Cardiac fibroblast (primary cell): Measurements from ENCODE around the gene ALG14.

Experiments
- DNase-seq, 2 donors: peaks; one replicate each; pipeline versions ENCODE4 v3.0.0 to v3.0.0-alpha.2; 2010; ENCODE audit warnings: low read depth in 2 of 2
- H3K4me3 ChIP-seq, 2 donors: replicated peaks in 1 of 2; 1 replicate in 1 of 2; 2 replicates in 1 of 2; pipeline ENCODE4 v1.5.1; 2011; ENCODE audit warnings: low read depth in 2 of 2, low read length in 2 of 2, mild to moderate bottlenecking in 2 of 2, moderate library complexity in 1 of 2
- CTCF ChIP-seq: IDR thresholded peaks from one replicate; pipeline ENCODE4 v1.5.1; 2011; ENCODE audit warnings: low read depth, mild to moderate bottlenecking, low read length, inconsistent platforms

Gene ALG14

DNA sequence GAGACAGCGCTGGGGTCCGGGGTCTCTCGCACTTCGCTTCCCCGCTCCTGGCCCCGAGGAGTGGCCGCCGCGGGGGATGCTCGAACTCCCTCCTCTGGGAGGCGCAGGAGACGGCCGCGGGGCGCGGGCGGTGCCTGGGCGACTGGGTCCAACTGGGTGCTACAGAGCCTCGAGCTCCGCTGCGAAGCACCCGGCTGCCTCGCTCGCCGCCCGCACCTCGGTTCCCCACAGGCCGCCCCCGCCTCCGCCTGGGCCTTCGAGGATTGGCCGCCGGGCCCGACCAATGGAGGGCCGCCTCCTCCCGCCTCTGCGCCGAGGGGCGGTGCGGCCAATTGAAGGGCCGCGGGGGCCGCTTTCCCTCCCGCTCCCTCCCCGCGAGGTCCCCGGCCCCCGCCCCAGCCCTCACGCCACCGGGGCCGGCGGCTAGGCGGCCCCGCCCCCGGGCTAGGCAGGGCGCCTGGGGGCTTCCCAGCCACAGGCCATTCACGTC is 145.8 kb downstream of the ALG14 start, which contains the start of gene CNN3:
CNN3 (minus strand) TSS at position 196 of the 490 bp plus-strand sequence. CDS start 216 bp downstream, outside the sequence.
- no peak for TF ChIP-seq CTCF
- peak; percentile 91 to 97 for DNase-seq
- peak within 1 kb of the TSS; percentile 85 to 87 for H3K4me3 ChIP-seq

DNA sequence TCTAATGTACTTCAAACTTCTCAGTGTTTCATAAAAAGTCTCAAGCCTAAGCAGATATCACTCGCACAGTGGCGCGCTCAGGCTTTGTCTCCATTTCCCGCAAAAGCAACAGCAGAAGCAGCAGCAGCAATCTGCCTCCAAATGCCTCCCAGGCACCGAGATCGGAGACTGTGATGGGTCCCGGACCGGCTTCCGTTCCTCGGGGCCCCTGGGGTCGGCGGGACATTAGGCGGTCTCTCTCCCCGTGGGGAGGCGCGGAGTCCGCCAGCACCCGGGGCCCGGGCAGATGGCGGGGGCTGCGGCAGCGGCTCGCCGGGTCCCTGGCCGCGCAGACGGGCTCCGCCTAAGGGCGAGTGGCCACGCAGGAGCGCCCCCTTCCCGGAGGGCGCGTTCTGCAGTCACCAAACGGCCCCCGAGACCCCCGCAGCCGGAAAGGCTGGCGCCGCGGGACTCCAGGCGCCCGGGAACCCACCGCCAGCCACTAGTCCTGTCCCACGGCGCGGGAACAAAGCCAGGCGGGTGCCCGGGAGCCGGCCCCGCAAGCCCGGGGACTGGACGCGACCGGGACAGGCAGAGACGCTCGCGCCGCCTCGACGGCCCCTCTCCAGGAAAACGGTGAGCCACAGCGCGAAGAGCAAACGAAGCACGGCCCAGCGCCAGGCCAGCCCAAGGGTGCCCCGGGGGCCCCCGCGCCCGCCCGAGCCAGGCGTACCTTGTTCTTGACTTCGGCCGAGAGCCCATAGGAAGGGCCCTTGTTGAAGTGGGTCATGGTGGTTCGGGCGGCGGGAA is 146.4 kb downstream of the ALG14 start:
- peak overlapping the region; percentile 85 to 87 for H3K4me3 ChIP-seq
- peak; percentile 23 for TF ChIP-seq CTCF
- peak; percentile 64 to 71 for DNase-seq

DNA sequence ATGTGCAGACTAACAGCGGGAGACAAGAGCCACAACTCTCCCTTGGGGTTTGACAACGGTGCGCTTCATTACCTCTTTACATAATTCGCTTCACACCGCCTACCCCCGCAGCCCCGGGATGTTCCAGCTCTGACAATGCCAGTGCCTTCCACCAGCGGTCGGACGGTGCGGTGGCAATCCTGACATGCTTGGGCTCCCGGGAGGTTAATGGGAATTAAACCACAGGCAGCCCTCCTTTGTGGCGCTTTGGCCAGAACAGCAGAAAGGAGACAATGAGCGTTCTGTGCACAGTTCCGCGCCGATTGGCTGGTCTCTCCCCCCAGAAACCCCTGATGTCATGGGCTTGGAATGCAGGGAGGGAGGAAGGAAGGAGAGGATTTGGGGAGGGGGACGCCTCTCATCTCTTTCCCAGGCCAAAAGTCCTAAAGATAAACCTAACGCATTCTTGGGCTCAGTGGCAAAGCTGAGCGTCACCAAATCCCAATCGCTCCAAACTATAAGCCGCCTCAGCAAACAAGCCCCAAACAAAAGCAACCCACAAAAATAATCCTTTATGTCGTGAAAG is 147.1 kb downstream of the ALG14 start:
- H3K4me3 ChIP-seq, result peak overlapping the region; percentile 85 to 87
- no peak for TF ChIP-seq CTCF
- peak; percentile 89 to 90 for DNase-seq

GRCh38 chr1:94925004-94925403 is 147.7 kb downstream of the ALG14 start:
- peak; percentile 44 to 62 for DNase-seq
- H3K4me3 ChIP-seq, result peak overlapping the region; percentile 85 to 87
- TF ChIP-seq CTCF, result no peak
